ENCODE data around the gene PAEP. TPM values are rescaled to one million over a fixed set of nuclear protein-coding genes. Genes with fewer than 3 reads are reported as not detected.

Gene PAEP
- total RNA-seq, 1 experiment from 2014 or later: not detected

GRCh38 chr9:135567311-135567710 lies 5.8 kb downstream of the PAEP start:
- Histone ChIP-seq H3K36me3 (ENCODE audit: control insufficient read depth, insufficient read depth, low read length) (no peaks in the 10 kb centered on the region), H3K27me3 (ENCODE audit: control insufficient read depth, insufficient read depth, low read length) (0 out of 2 replicates have a peak, but pooled peaks cover 2% of the 10 kb centered on the region), H3K27ac (ENCODE audit: low read length) (no peak overlapping the region), H3K4me3 (ENCODE audit: low read depth in 2 of 2, low read length in 2 of 2) (no peak overlapping the region), H3K9me3 (ENCODE audit: control insufficient read depth, insufficient read depth, low read depth, low read length) (no peaks in the 10 kb centered on the region), H3K4me1 (ENCODE audit: control insufficient read depth, insufficient read depth, low read length) (no peaks in the 10 kb centered on the region)
- TF ChIP-seq REST (IDR thresholded peaks at IDR 0.05; ENCODE audit: insufficient read depth in 1 of 2, low read depth in 2 of 2, low read length in 1 of 2): no peak
- no peak for TF ChIP-seq TCF7L2 (IDR thresholded peaks at IDR 0.05; ENCODE audit: low read depth, low read length)
- no peak for TF ChIP-seq CTCF (IDR thresholded peaks at IDR 0.05)
- TF ChIP-seq SIN3A (IDR thresholded peaks at IDR 0.05; ENCODE audit: borderline replicate concordance, insufficient read depth, low read depth, low read length): no peak
- TF ChIP-seq POLR2AphosphoS5 (IDR thresholded peaks at IDR 0.05; ENCODE audit: low read depth, low read length): no peak
- no peak for ATAC-seq
- intact Hi-C loops (cut with micrococcal nuclease; ENCODE audit: unreplicated experiment) (no loop called here), in situ Hi-C loops (cut with HindIII; ENCODE audit: low pct_unique_long_range_greater_than_20kb, low sequenced_read_pairs) (no loop called here)
- POLR2A ChIA-PET: interaction anchor here (0.7 kb wide), 1 partner anchor 8 kb away, joined by 5 read pairs; no protein-coding TSS in a partner anchor
- no TSS peak for BruUV-seq (replicated peaks)
- CTCF ChIA-PET: no interaction called here
- DNase-seq (ENCODE audit: low read depth, low spot score): no peak

GRCh38 chr9:135568026-135568425 lies 6.5 kb downstream of the PAEP start:
- Histone ChIP-seq H3K27me3 (ENCODE audit: control insufficient read depth, insufficient read depth, low read length) (0 out of 2 replicates have a peak, but pooled peaks cover 2% of the 10 kb centered on the region), H3K27ac (ENCODE audit: low read length) (no peak overlapping the region), H3K36me3 (ENCODE audit: control insufficient read depth, insufficient read depth, low read length) (no peaks in the 10 kb centered on the region), H3K4me1 (ENCODE audit: control insufficient read depth, insufficient read depth, low read length) (no peaks in the 10 kb centered on the region), H3K9me3 (ENCODE audit: control insufficient read depth, insufficient read depth, low read depth, low read length) (no peaks in the 10 kb centered on the region), H3K4me3 (ENCODE audit: low read depth in 2 of 2, low read length in 2 of 2) (no peak overlapping the region)
- CTCF ChIA-PET: no interaction called here
- POLR2A ChIA-PET: no interaction called here
- DNase-seq (ENCODE audit: low read depth, low spot score) (no peak), ATAC-seq (no peak)
- no TSS peak for BruUV-seq (replicated peaks)
- in situ Hi-C loops (cut with HindIII; ENCODE audit: low pct_unique_long_range_greater_than_20kb, low sequenced_read_pairs): no loop called here
- no peak for TF ChIP-seq TCF7L2 (IDR thresholded peaks at IDR 0.05; ENCODE audit: low read depth, low read length)
- no peak for TF ChIP-seq REST (IDR thresholded peaks at IDR 0.05; ENCODE audit: insufficient read depth in 1 of 2, low read depth in 2 of 2, low read length in 1 of 2)
- TF ChIP-seq CTCF (IDR thresholded peaks at IDR 0.05): no peak
- no peak for TF ChIP-seq POLR2AphosphoS5 (IDR thresholded peaks at IDR 0.05; ENCODE audit: low read depth, low read length)
- no peak for TF ChIP-seq SIN3A (IDR thresholded peaks at IDR 0.05; ENCODE audit: borderline replicate concordance, insufficient read depth, low read depth, low read length)
- intact Hi-C loops (cut with micrococcal nuclease; ENCODE audit: unreplicated experiment): no loop called here

All from Panc1 (cell line).